ENCODE data around the gene TRIM63.

Gene TRIM63

DNA sequence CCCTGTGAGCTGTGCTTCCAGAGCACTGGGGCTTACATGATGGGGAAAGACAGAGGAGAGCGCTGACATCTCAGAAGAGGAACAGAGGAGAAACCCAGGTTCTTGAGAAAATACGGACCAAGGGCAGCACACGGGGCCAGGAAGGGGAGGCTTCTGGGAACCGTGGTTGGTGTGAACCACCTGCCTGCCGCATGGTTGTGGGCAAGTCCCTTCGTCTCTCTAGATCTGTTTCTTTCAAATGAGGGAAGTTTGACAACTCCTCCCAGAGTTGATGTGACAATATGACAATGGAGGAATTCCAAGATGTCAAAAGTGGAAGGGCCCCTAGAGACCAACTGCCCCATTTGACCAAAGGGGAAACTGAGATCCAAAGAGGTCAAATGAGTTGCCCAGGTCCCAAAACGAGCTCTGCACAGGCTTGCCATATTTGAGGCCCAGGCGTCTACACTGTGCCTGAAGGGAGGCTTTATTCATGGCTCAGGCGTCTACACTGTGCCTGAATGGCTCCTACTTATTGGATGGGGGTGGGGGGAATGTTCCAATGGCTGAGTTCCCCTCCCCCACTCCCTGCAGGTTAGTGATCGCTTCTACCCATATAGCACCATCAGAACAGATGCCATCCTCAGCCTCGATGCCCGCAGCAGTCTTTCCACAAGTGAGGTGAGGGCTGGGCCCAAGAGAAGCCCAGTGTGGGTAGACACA is 34.6 kb downstream of the TRIM63 start:
- DNase-seq = no peak

DNA sequence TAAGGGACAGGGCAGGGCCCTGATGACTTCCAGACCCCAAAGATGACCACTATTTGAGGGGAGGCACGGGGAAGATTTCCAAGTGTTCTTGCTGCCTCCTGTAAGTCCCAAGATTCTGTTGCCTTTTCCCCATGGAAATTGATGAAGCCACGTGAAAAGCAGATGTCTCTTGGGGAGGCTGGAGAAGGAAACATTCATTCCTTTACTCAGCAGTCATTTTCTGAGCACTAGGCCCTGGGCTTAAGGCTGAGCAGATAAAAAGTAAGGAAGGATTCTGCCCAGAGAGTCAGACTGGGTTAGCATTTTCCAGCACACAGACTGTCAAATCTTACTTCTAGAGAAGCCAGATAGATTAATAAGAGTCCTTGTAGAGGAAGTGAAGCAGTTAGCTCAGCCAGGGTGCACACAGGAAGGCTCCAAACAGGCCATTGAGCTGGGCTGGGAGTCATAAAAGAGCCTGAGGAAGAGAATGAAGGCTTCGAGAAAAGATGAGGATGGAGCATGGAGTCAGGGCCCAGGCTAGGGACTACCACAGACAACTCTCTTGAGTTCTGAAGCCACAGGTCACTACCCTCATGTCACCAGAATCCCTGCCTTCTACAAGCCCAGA is 35.7 kb downstream of the TRIM63 start:
- DNase-seq = no peak

DNA sequence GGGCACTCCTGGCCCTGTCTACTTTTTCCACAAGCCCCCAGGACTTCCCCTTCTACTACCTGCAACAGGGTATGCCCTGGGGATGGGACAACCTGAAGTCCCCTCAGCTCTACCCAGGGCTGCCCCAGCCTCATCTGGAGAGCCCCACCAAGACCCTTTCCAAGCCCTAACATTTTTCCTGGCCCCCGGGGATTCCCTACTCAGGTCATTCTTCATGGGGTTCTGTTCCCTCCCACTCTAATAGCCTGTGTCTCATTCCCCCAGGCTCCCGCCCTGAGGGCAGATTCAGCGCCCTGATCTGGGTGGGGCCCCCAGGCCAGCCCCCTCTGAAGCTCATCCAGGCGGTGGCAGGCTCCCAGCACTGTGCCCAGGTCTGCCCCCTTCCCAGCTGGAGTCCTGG is 36.2 kb downstream of the TRIM63 start:
- no peak for DNase-seq

DNA sequence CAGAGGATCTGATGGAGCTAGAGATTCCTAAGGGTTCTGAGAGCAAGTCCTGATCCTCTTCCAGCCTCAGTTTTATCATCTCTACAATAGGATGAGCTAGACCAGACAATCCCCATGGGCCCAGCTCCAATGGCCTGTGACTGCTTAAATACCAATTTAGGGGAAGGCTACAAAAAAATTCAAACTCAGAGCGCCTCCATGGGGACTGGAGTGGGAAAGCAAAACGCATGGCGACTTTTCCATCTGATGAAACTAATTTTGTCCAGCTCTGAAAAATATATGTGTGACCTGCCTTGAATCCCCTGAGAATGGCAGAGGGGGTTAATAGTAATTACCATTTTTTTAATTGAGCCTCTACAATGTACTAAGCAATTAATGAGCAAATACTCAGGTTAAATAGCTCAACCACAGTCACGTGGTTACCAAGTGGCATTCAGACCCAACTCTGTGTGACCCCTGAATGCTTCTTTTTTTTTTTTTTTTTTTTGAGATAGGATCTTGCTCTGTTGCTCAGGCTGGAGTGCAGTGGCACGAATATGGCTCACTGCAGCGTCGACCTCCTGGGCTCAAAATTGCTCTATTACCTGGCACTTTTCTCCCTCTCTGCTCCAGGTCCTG is 37.5 kb downstream of the TRIM63 start:
- peak; percentile 77 for DNase-seq

DNA sequence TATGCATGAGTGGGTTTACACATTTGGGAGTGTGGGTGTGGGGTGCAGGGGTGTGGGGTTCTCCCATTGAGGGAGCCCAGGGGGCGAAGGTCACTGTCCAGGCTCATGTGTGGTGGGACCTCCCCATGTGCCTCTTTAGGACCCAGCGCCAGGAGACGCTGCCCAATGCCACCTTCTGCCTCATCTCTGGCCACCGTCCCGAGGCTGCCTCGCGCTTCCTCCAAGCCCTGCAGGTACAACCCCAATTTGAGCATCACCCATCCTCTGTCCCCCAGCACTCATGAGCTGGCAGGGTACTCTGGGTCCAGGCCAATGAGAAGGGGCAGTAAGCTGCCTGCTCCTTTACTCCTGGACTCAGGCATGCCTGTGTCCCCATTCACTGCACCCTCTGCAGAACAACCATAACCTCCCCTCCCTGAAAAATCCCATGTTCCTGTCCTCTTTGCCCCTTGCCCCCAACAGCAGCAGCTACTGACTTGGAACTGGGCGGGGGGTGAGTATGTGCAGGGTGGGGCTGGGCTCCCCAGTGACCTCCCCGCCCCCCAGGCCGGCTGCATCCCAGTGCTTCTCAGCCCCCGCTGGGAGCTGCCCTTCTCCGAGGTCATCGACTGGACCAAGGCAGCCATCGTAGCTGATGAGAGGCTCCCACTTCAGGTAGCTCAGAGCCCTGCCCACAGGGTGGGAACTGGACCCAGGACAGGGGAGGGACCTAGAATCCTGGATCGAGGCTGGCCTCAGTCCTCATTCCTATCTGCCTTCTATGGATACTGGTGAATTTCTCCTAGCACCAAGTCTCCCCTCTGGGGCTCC is 38.2 kb downstream of the TRIM63 start:
- DNase-seq = no peak

DNA sequence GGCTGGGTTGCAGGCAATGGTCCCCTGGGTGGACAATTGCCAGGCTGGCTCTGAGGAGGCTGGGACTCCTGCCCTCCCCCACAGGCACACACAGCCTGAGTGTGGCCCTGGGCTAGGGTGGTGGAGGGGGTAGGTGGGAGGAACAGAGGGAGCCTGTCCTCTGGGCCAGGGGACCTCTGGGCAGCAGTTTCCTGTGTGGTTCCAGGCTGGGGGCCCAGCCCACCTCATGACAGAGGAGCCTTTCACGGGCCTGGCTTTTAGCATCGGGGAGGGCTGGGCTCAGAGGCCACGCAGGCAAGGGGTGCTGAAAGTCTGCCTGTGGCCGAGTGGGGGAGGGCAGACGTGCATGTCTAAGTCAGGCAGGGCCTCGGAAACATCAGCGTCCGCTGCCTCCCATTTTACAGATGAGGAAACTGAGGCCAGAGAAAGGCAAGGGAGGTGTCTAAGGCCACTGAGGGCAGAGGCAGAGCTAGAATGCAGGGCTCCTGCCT is 38.9 kb downstream of the TRIM63 start:
- DNase-seq = no peak

DNA sequence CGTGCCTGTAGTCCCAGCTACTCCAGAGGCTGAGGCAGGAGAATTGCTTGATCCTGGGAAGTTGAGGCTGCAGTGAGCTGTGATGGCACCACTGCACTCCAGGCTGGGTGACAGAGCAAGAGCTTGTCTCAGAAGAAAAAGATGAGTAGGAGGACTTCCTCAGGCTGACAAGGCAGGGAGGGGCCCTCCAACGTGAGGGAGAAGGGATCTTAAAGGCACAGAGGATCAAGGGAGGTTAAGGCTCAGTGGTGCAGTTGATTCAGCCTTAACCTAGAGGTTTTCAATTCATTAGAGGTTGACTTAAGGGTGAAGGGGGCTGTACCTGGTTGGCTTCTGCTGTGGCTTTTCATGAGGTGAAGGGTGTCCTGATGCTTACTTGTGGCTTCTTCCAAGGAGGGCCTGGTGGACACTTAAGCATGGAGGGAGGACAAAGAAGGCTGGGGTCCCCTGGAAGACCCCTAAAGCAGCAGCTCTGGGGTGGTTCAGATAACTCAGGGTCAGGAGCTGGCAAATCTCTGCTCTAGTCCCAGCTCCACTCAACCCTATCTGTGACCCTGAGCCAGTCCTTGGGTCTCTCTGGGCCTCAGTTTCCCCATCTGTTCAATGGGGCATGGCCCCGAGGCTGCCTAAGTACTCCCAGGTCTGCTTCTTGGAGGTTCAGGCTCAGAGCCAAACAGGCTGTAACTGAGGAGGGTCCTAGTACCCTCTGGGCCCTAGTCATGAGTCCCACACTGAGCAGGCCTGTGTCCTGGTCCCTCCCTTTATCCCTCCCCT is 39.5 kb downstream of the TRIM63 start:
- peak; percentile 66 for DNase-seq

DNA sequence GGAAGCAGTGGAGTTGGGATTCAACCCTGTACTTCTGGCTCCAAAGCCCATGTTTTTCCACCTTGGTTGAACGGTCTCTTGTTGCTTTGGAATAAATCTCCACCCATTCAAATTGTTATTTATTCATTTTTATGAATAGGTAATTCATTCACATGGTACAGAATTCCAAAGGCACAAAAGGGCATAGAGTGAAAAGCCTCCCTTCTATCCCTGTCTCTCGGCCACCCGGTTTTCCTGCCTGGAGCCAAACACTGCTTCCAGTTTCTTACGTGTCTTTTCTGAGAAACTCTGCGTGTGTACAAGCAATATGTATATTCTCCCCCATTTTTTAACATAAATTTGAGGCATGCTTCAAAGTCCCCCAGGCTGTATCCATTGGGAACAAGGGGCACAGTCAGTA is 41.9 kb downstream of the TRIM63 start:
- DNase-seq = no peak

DNA sequence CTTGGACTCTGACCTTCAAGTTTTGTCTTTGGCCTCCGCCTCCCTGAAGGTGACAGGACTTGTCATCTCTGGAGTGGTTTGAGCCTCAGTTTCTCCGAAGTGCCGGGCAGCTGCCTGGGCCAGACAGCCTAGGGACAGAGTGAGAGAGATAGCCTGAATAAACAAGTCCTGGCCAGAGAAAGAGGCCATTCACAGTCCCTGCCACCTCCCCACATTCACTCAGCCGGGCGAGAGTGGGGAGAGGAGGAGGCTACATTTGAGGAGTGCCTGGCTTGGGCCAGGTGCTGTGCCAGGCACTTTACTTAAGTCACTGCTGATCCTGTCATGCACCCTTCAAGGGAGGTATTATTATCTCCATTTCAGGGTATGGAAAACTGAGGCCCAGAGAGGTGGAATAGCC is 42.4 kb downstream of the TRIM63 start:
- DNase-seq = no peak

DNA sequence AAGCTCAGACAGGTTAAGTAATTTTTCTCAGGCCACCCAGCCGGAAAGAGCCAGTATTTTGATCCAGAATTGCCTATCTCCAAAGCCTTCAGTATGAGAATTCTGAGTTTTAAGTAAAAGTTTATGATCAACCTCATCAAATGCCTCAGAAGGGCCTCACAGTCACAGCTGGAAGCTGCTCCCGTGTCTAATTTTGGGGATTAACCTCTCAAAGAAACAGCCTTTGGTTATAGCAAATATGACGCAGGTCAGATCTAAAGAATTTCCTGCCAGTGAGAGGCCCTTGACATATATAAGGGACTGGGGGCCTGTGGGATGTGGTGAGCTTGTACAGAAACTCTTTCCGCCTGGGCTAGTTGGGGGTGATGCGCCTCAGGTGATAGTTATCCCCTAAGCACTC is 43.6 kb downstream of the TRIM63 start:
- DNase-seq = no peak

DNA sequence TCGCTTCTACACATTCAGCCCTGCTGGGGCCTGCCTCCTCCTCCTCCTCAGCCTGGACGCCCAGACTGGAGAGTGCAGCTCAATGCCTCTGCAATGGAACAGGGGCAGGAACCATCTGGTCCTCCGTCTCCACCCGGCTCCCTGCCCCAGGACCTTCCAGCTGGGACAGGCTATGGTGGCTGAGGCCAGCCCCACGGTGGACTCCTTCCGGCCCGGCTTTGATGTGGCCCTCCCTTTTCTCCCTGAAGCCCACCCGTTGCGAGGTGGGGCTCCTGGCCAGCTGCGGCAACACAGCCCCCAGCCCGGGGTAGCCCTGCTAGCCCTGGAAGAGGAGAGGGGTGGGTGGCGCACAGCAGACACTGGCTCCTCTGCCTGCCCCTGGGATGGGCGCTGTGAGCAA is 44.4 kb downstream of the TRIM63 start:
- DNase-seq = no peak

DNA sequence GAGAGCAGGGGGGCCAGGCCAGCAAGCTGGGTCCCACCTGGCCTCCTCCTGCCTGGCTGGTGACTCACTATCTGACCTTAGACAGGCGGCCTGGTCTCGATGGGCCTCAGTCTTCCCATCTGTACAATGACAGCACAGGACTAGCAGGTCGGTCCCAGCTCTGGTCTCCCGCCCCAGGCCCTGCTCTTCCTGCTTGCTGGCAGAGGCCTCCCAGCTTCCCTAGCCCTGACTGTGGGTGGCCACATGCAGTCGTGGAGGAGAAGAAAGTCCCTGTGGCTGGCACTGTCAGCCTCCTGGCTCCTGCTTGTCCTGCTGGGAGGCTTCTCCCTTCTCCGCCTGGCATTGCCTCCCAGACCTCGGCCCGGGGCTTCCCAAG is 45.0 kb downstream of the TRIM63 start:
- no peak for DNase-seq

DNA sequence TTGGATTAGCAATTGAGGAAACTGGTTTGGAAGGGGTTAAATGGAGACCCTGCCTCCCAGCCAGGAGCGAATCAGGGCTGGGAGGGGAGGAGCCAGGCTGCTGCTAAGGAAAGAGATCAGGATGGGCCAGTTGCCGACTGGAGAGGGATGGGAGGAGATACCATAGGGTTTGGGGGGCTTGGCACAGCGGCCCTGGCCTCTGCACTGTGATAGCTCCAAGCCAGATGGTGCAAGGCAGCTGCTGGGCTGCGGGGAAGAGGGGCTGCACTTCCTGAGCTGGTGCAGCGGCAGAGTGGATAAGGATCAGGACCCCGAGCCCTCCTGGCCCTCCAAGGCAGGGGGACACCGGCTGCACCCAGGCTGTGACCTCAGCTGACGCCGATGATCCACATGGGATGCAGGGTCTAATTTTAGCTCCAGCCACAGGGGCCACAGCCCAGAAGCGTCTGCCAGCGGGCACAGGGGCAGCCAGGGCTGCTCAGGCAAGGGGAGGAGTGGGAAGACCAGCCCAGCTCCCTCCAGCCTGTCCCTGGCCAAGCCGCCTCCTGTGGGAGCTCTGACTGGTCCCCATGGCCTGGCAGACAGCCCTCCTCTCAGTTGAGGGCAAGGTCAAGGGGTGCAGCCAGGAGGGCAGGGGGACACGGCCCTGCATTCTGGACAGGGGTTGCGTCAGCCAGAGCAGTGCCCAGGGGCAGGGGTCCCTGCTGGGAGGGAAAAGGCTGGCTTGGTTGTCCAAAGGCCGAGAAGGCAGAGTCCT is 45.6 kb downstream of the TRIM63 start, which contains the start of gene EXTL1:
TSS of gene EXTL1 (plus strand) at position 129 of the 757 bp plus-strand sequence. CDS start 872 bp downstream, outside the sequence.
- DNase-seq = peak; percentile 60

DNA sequence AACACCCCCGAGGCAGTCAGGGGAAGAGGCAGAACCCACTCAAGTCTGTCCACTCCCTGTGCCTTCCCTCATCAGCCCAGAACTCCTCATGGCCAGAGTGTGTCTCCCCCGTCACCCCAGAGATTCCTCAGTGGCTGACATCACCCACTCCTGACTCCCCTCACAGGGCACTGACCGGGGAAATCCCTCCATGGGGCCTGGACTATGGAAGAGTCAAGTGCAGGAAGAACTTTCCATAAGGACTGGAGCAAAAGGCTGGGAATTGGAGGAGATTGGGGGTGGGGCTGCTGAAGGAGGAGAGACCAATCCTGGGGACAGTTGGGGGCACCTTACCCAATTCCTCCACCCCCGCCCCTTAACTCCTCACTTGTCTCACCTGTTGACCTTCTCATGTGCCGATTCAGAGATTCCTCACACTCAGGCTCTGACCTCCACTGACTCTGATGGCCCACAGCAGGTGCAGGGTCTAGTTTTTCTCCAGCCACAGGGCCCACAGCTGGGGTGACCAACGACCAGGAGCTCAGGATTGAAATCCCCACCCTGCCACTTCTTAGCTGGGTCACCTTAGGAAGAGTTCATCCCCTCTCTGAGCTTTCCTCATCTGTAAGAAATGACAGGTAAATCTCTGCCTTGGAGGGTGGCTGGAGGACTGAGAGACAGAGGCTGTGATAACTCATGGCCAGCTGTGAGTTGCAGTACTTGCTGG is 46.3 kb downstream of the TRIM63 start:
- DNase-seq = no peak

DNA sequence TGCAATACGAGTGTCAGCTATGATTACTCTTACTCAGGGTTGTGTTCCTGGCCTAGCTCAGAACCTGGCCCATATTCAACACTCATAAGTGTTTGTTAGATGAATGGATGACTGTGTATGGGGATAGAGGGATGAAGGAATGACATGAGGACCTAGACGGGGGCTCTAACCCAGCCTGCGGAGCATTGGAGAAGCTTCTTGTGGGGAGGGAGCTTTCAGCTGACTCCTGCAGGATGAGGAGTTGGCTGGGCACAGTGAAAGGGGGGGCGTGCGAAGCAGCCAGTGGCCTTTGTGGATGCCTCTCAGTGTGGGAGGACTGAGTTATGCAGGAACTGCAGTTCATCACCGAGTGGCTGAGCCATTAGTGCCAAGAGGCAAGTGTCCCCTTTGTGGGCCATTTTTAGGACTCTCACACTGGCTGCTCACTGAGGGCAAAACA is 47.1 kb downstream of the TRIM63 start:
- DNase-seq = no peak

DNA sequence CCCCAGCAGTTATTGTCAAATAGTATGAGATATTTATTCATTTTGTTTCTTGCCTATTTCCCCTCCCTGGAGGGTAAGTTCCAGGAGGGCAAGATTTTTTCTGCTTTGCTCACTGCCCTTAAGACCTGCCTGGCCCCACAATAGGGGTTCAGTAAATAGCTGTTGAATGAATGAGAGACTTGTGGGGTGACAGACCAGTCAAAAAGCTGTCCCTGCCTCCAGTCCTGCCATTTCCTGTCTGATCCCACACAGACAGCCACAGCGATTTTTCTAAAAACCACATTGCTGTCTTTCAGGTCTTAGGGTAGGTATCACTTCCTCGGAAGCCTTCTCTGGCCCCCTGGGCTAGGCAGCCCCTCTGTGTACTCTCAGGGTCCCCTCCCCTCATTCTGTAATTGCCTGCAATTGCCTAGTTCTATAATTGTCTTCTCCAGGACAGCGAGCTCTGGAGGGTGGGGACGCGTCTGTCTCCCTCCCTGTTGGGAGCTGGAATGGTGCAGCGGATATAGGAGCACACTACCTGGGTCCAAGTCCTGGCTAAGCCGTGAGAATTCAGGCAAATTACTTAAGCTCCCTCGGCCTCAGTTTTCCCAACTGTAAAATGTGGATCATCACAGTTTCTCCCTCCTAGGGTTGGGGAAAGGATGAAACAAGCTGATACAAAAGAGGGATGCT is 47.7 kb downstream of the TRIM63 start:
- DNase-seq = no peak

DNA sequence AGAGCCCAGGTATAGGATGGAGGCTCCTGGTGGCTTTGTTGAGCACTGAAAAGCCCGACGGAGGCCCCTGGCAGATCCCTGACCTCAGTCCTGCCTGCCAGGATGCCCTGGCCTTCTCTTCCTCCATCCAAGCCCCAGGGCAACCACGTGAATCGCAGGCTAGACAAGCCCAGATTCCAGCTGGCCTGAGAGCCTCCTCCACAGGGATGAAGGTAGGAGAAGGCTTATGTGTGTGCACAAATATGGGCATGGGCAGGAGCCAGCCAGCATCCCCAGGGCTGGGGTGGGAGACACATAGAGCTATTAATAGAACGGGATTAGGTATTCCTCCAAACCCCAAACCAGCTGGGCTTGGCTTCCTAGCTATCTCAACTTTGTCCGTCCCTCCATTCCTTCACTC is 49.8 kb downstream of the TRIM63 start:
- DNase-seq = no peak

DNA sequence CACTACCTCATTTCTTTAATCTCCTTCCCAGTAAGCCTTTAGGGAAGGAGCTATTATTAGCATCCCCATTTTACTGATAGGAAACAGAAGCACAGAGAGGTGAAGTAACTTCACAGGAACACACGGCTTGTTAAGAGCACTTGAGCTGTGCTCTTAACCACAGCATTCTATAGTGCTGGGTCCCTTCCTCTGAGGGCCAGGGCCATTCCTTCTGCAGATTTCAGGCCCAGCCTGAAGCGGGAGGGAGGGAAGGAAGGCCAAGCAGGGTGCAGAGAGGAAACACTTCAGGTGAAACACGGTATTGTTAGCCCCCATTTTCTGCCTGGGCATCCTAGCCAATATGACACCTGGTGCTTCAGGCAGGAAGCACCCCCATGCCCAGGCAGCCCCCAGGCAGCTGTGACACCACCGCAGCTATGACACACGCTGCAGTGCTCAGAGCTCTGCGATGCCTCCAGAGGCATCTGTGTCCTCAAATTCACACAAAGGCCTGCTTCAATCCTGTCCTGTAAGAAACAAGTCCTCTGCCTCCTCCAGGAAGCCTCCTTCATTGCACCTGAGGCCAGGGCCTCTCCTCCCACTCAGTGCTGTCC is 50.4 kb downstream of the TRIM63 start:
- DNase-seq = no peak

DNA sequence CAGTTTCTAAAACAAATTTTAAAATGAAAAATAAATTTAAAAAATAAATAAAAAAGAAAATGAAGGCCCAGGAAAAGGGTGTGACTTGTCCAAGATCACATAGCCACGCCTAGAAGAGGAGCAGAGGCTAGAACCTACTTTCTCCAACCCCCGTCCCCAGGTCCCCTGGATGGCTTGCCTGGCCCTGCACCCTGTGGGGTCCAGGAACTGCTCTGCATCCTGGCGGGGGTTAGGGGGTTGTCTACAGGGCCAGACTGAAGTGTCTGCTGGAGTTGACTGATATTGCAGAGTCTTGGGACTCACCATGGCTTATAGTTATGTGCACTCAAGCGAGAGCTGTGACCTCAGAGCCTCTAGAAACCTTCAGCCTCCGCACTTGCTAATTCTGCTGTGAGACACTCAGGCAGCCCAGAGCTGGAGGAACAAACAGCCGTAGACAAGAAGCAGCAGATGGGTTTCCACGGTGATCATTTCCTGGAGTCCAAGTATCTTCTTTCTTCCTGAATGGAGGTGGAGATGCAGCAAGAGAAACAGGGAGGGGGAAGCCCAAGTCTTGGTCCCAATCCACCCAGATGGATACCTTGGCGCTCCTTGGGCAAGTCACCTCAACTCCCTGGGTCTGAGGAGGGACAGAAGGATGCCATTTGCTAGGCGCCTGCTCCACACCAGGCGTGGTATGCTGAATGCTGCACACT is 51.0 kb downstream of the TRIM63 start:
- no peak for DNase-seq
